GM23338 (cell line): ENCODE results near the gene NR2C2AP. TPM values are rescaled to one million over a fixed set of nuclear protein-coding genes. Genes with fewer than 3 reads are reported as not detected.

Experiments
- ATAC-seq: fragments of 200-7000 bp; cut with Tn5 transposase; 3 replicates; pipeline ENCODE4 v1.9.1; 2020
- DNase-seq: peaks from one replicate; pipeline ENCODE4 v3.0.0-alpha.2; 2015; ENCODE audit warnings: low spot score
- H2AFZ ChIP-seq: fragments of 200-600 bp; sonication (generic); 2 replicates; pipeline ENCODE4 v1.8.0; 2016; ENCODE audit warnings: antibody characterized with exemption, mild to moderate bottlenecking, moderate library complexity
- H3F3A ChIP-seq: fragments of 200-600 bp; sonication (generic); replicated peaks from 2 replicates; pipeline ENCODE4 v1.8.0; 2017; ENCODE audit warnings: antibody characterized with exemption, mixed run types, low read depth
- H3K27ac ChIP-seq: fragments of 200-600 bp; sonication (generic); 2 replicates; pipeline ENCODE4 v1.6.1; 2016; ENCODE audit warnings: low read depth
- H3K27me3 ChIP-seq: fragments of 200-600 bp; sonication (generic); 2 replicates; pipeline ENCODE4 v1.8.0; 2016; ENCODE audit warnings: mild to moderate bottlenecking, mixed run types, moderate library complexity; ENCODE audit not compliant: insufficient read depth
- H3K36me3 ChIP-seq: fragments of 200-600 bp; sonication (generic); 2 replicates; pipeline ENCODE4 v1.8.0; 2016; ENCODE audit warnings: mild to moderate bottlenecking; ENCODE audit not compliant: insufficient read depth
- H3K4me1 ChIP-seq: fragments of 200-600 bp; sonication (generic); 2 replicates; pipeline ENCODE4 v1.8.0; 2016; ENCODE audit warnings: mild to moderate bottlenecking, moderate library complexity; ENCODE audit not compliant: insufficient read depth
- H3K4me2 ChIP-seq: fragments of 200-600 bp; sonication (generic); 2 replicates; pipeline ENCODE4 v1.7.1; 2017; ENCODE audit warnings: mixed run types
- H3K4me3 ChIP-seq: fragments of 200-600 bp; sonication (generic); 2 replicates; pipeline ENCODE4 v1.6.1; 2016; ENCODE audit warnings: mixed run types
- H3K79me2 ChIP-seq: fragments of 200-600 bp; sonication (generic); replicated peaks from 2 replicates; pipeline ENCODE4 v1.8.0; 2017; ENCODE audit warnings: mild to moderate bottlenecking; ENCODE audit not compliant: insufficient read depth
- H3K9me2 ChIP-seq: fragments of 200-600 bp; sonication (generic); 2 replicates; pipeline ENCODE4 v1.8.0; 2017; ENCODE audit not compliant: insufficient read depth
- H4K20me1 ChIP-seq: fragments of 200-600 bp; sonication (generic); replicated peaks from 2 replicates; pipeline ENCODE4 v1.8.0; 2017; ENCODE audit warnings: mild to moderate bottlenecking; ENCODE audit not compliant: insufficient read depth
- H3K27ac Mint-ChIP-seq: 2 replicates; pipeline ENCODE4 v1.8.0; 2020; ENCODE audit warnings: inconsistent platforms, mild to moderate bottlenecking, moderate library complexity, mixed read lengths
- H3K27me3 Mint-ChIP-seq: 3 replicates; pipeline ENCODE4 v1.8.0; 2022; ENCODE audit warnings: low read depth, mild to moderate bottlenecking, moderate library complexity, mixed read lengths, inconsistent platforms; ENCODE audit not compliant: insufficient read depth, poor library complexity
- H3K36me3 Mint-ChIP-seq: 3 replicates; pipeline ENCODE4 v1.8.0; 2021; ENCODE audit warnings: low read depth, mild to moderate bottlenecking, inconsistent platforms, moderate library complexity, mixed read lengths
- H3K4me1 Mint-ChIP-seq: 3 replicates; pipeline ENCODE4 v1.8.0; 2020; ENCODE audit warnings: mild to moderate bottlenecking, inconsistent platforms, mixed read lengths
- H3K4me3 Mint-ChIP-seq: 3 replicates; pipeline ENCODE4 v1.8.0; 2021; ENCODE audit warnings: moderate library complexity, mild to moderate bottlenecking, inconsistent platforms, mixed read lengths
- H3K9me3 Mint-ChIP-seq: 3 replicates; pipeline ENCODE4 v1.8.0; 2020; ENCODE audit warnings: moderate library complexity, mild to moderate bottlenecking, inconsistent platforms, mixed read lengths
- CREB1 ChIP-seq: fragments of 250-450 bp; sonication (Bioruptor Pico); IDR thresholded peaks from 2 replicates; pipeline ENCODE4 v1.5.0; 2020; ENCODE audit warnings: low read depth, mild to moderate bottlenecking, moderate library complexity
- EZH2 ChIP-seq: fragments of 200-600 bp; sonication (generic); IDR thresholded peaks from one replicate; pipeline ENCODE4 v1.8.0; 2017; ENCODE audit warnings: antibody characterized with exemption, mild to moderate bottlenecking, low read depth; ENCODE audit not compliant: unreplicated experiment
- EZH2phosphoT487 ChIP-seq: fragments of 200-600 bp; sonication (generic); IDR thresholded peaks from one replicate; pipeline ENCODE4 v1.8.1; 2018; ENCODE audit warnings: antibody characterized with exemption; ENCODE audit not compliant: unreplicated experiment
- JUNB ChIP-seq: IDR thresholded peaks from one replicate; pipeline ENCODE4 v1.6.1; 2016; ENCODE audit warnings: antibody characterized with exemption; ENCODE audit not compliant: unreplicated experiment
- NANOG ChIP-seq: IDR thresholded peaks from 2 replicates; pipeline ENCODE4 v1.6.1; 2016; ENCODE audit warnings: antibody characterized with exemption, borderline replicate concordance
- POLR2AphosphoS5 ChIP-seq: IDR thresholded peaks from 2 replicates; pipeline ENCODE4 v1.6.1; 2016; ENCODE audit warnings: antibody characterized with exemption, low read depth
- STAT1 ChIP-seq: IDR thresholded peaks from one replicate; pipeline ENCODE4 v1.6.1; 2016; ENCODE audit warnings: antibody characterized with exemption; ENCODE audit not compliant: unreplicated experiment
- ZNF114 ChIP-seq: fragments of 250-450 bp; sonication (Bioruptor Pico); IDR thresholded peaks from 2 replicates; pipeline ENCODE4 v1.5.0; 2020; ENCODE audit warnings: mild to moderate bottlenecking, moderate library complexity
- ZNF331 ChIP-seq: fragments of 250-450 bp; sonication (Bioruptor Pico); IDR thresholded peaks from 2 replicates; pipeline ENCODE4 v1.5.0; 2020; ENCODE audit warnings: low read depth, mild to moderate bottlenecking, moderate library complexity
- polyA plus RNA-seq: library from polyadenylated mRNA; unstranded; fragments of >200 nt; fragmentation: Nextera tagmentation; extraction: Ambion mirVana; gene quantifications from 2 replicates; pipeline ENCODE4 v1.2.1, GENCODE V29; 2016
- total RNA-seq: library from RNA; depleted of rRNA; stranded (reverse); fragments of >200 nt; shearing (Covaris generic); gene quantifications from 2 replicates; pipeline ENCODE4 v1.2.3, GENCODE V29; 2014
- TF ChIP-seq, protein P1 (sequence below): IDR thresholded peaks from 2 replicates; pipeline ENCODE4 v1.6.1; 2016; ENCODE audit warnings: antibody characterized with exemption
- TF ChIP-seq, protein P2 (sequence below): IDR thresholded peaks from one replicate; pipeline ENCODE4 v1.6.1; 2018; ENCODE audit warnings: antibody characterized with exemption; ENCODE audit not compliant: unreplicated experiment
- TF ChIP-seq, protein P3 (sequence below): fragments of 250-450 bp; sonication (Bioruptor Pico); IDR thresholded peaks from 2 replicates; pipeline ENCODE4 v1.5.0; 2020; ENCODE audit warnings: mild to moderate bottlenecking, moderate library complexity
- TF ChIP-seq, protein P4 (sequence below), 2 experiments: fragments of 200-600 bp in 1 of 2; sonication (generic) in 1 of 2; conservative IDR thresholded peaks; 2 replicates each; pipeline versions ENCODE4 v1.5.1 to v1.6.1; 2016 to 2017; ENCODE audit warnings: antibody characterized with exemption in 2 of 2, low read depth in 2 of 2, mild to moderate bottlenecking in 2 of 2, moderate library complexity in 1 of 2

Gene NR2C2AP
- total and polyA plus RNA-seq, 2 experiments from 2014 or later = 14.4 to 25.7 TPM

DNA sequence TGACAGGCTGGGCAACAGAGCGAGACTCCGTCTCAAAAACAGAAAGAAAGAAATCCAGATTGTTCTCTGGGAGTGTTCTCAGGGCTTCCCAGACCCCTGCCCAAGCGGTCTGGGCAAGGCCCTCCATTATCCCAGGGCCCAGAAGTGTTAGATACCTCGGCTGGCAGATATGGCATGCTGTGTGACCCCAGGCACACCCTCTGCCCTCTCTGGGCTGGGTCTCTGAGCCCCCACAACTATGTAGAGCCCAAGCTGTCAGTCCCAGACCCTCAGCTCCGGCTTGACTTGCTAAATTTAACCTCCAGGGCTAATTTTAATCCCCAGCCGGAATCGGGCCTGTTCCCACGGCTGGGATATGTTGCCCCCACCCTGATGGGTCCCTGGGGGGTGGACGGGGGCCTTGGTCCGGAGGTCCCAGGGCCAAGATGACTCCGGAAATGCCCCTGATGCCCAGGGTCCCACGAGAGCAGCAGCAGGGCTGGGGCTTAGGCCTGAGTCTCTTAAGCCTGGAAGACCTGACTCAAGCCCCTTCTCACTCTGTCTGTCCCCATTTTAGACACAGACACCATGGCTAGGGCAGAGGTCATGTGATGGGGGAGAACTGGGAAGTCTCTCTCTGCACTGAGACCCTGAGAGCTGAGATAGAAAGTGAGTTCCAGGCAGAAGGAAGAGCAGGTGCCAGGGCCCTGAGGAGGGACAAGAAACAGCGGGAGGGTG is 50.4 kb downstream of the NR2C2AP start:
- Histone ChIP-seq H3F3A (0 out of 2 replicates have a peak, but pooled peaks cover 4% of the 10 kb centered on the region), H3K79me2 (no peaks in the 10 kb centered on the region), H3K4me2 (no peak overlapping the region), H3K9me2 (no peaks in the 10 kb centered on the region), H3K27ac (no peak overlapping the region), H3K27me3 (no peaks in the 10 kb centered on the region), H3K36me3 (no peaks in the 10 kb centered on the region), H3K4me3 (no peak overlapping the region), H2AFZ (no peak overlapping the region), H3K4me1 (no peaks in the 10 kb centered on the region), H4K20me1 (no peaks in the 10 kb centered on the region)
- no peak overlapping the region for H3K4me3 Mint-ChIP-seq
- H3K27me3 Mint-ChIP-seq = peaks cover 8% of the 10 kb centered on the region
- peaks cover 21% of the 10 kb centered on the region for H3K36me3 Mint-ChIP-seq
- peaks cover 10% of the 10 kb centered on the region for H3K4me1 Mint-ChIP-seq
- ATAC-seq (no peak), DNase-seq (no peak)
- H3K27ac Mint-ChIP-seq = no peak overlapping the region
- H3K9me3 Mint-ChIP-seq = no peaks in the 10 kb centered on the region
- no peak for TF ChIP-seq ZNF114 (CRISPR knock-in tag)
- TF ChIP-seq NANOG = no peak
- TF ChIP-seq, protein P1, sequence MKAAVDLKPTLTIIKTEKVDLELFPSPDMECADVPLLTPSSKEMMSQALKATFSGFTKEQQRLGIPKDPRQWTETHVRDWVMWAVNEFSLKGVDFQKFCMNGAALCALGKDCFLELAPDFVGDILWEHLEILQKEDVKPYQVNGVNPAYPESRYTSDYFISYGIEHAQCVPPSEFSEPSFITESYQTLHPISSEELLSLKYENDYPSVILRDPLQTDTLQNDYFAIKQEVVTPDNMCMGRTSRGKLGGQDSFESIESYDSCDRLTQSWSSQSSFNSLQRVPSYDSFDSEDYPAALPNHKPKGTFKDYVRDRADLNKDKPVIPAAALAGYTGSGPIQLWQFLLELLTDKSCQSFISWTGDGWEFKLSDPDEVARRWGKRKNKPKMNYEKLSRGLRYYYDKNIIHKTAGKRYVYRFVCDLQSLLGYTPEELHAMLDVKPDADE = no peak
- TF ChIP-seq ZNF331 = no peak
- TF ChIP-seq, protein P2, sequence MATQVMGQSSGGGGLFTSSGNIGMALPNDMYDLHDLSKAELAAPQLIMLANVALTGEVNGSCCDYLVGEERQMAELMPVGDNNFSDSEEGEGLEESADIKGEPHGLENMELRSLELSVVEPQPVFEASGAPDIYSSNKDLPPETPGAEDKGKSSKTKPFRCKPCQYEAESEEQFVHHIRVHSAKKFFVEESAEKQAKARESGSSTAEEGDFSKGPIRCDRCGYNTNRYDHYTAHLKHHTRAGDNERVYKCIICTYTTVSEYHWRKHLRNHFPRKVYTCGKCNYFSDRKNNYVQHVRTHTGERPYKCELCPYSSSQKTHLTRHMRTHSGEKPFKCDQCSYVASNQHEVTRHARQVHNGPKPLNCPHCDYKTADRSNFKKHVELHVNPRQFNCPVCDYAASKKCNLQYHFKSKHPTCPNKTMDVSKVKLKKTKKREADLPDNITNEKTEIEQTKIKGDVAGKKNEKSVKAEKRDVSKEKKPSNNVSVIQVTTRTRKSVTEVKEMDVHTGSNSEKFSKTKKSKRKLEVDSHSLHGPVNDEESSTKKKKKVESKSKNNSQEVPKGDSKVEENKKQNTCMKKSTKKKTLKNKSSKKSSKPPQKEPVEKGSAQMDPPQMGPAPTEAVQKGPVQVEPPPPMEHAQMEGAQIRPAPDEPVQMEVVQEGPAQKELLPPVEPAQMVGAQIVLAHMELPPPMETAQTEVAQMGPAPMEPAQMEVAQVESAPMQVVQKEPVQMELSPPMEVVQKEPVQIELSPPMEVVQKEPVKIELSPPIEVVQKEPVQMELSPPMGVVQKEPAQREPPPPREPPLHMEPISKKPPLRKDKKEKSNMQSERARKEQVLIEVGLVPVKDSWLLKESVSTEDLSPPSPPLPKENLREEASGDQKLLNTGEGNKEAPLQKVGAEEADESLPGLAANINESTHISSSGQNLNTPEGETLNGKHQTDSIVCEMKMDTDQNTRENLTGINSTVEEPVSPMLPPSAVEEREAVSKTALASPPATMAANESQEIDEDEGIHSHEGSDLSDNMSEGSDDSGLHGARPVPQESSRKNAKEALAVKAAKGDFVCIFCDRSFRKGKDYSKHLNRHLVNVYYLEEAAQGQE = no peak
- no peak for TF ChIP-seq EZH2
- TF ChIP-seq CREB1 (CRISPR knock-in tag) = no peak
- TF ChIP-seq, protein P3, sequence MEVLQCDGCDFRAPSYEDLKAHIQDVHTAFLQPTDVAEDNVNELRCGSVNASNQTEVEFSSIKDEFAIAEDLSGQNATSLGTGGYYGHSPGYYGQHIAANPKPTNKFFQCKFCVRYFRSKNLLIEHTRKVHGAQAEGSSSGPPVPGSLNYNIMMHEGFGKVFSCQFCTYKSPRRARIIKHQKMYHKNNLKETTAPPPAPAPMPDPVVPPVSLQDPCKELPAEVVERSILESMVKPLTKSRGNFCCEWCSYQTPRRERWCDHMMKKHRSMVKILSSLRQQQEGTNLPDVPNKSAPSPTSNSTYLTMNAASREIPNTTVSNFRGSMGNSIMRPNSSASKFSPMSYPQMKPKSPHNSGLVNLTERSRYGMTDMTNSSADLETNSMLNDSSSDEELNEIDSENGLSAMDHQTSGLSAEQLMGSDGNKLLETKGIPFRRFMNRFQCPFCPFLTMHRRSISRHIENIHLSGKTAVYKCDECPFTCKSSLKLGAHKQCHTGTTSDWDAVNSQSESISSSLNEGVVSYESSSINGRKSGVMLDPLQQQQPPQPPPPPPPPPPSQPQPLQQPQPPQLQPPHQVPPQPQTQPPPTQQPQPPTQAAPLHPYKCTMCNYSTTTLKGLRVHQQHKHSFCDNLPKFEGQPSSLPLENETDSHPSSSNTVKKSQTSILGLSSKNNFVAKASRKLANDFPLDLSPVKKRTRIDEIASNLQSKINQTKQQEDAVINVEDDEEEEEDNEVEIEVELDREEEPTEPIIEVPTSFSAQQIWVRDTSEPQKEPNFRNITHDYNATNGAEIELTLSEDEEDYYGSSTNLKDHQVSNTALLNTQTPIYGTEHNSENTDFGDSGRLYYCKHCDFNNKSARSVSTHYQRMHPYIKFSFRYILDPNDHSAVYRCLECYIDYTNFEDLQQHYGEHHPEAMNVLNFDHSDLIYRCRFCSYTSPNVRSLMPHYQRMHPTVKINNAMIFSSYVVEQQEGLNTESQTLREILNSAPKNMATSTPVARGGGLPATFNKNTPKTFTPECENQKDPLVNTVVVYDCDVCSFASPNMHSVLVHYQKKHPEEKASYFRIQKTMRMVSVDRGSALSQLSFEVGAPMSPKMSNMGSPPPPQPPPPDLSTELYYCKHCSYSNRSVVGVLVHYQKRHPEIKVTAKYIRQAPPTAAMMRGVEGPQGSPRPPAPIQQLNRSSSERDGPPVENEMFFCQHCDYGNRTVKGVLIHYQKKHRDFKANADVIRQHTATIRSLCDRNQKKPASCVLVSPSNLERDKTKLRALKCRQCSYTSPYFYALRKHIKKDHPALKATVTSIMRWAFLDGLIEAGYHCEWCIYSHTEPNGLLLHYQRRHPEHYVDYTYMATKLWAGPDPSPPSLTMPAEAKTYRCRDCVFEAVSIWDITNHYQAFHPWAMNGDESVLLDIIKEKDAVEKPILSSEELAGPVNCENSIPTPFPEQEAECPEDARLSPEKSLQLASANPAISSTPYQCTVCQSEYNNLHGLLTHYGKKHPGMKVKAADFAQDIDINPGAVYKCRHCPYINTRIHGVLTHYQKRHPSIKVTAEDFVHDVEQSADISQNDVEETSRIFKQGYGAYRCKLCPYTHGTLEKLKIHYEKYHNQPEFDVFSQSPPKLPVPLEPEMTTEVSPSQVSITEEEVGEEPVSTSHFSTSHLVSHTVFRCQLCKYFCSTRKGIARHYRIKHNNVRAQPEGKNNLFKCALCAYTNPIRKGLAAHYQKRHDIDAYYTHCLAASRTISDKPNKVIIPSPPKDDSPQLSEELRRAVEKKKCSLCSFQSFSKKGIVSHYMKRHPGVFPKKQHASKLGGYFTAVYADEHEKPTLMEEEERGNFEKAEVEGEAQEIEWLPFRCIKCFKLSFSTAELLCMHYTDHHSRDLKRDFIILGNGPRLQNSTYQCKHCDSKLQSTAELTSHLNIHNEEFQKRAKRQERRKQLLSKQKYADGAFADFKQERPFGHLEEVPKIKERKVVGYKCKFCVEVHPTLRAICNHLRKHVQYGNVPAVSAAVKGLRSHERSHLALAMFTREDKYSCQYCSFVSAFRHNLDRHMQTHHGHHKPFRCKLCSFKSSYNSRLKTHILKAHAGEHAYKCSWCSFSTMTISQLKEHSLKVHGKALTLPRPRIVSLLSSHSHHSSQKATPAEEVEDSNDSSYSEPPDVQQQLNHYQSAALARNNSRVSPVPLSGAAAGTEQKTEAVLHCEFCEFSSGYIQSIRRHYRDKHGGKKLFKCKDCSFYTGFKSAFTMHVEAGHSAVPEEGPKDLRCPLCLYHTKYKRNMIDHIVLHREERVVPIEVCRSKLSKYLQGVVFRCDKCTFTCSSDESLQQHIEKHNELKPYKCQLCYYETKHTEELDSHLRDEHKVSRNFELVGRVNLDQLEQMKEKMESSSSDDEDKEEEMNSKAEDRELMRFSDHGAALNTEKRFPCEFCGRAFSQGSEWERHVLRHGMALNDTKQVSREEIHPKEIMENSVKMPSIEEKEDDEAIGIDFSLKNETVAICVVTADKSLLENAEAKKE (CRISPR knock-in tag) = no peak
- TF ChIP-seq EZH2phosphoT487 = no peak
- TF ChIP-seq STAT1 = no peak
- TF ChIP-seq, protein P4, sequence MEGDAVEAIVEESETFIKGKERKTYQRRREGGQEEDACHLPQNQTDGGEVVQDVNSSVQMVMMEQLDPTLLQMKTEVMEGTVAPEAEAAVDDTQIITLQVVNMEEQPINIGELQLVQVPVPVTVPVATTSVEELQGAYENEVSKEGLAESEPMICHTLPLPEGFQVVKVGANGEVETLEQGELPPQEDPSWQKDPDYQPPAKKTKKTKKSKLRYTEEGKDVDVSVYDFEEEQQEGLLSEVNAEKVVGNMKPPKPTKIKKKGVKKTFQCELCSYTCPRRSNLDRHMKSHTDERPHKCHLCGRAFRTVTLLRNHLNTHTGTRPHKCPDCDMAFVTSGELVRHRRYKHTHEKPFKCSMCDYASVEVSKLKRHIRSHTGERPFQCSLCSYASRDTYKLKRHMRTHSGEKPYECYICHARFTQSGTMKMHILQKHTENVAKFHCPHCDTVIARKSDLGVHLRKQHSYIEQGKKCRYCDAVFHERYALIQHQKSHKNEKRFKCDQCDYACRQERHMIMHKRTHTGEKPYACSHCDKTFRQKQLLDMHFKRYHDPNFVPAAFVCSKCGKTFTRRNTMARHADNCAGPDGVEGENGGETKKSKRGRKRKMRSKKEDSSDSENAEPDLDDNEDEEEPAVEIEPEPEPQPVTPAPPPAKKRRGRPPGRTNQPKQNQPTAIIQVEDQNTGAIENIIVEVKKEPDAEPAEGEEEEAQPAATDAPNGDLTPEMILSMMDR (conservative IDR thresholded peaks at IDR 0.05; ENCODE audit: low read depth in 2 of 2) = no peak
- no peak for TF ChIP-seq JUNB
- no peak for TF ChIP-seq POLR2AphosphoS5
